ENCODE results near the gene HTR1A.

The HTR1A gene

GRCh38 chr5:63953217-63953616 is 9.0 kb downstream of the HTR1A start:
- no peak for DNase-seq (ENCODE audit: low read depth)
- H3K4me3 ChIP-seq (ENCODE audit: low read depth, low read length), result no peak overlapping the region
- no peak for TF ChIP-seq CTCF (IDR thresholded peaks at IDR 0.05; ENCODE audit: low read depth, low read length, missing control alignments)

- no peak for TF ChIP-seq CTCF (IDR thresholded peaks at IDR 0.05; ENCODE audit: low read depth, low read length, missing control alignments)
- no peak overlapping the region for H3K4me3 ChIP-seq (ENCODE audit: low read depth, low read length)
- no peak for DNase-seq (ENCODE audit: low read depth)
Observed at GRCh38 chr5:63935103-63935502, 27.1 kb downstream of the HTR1A start.

- no peak for TF ChIP-seq CTCF (IDR thresholded peaks at IDR 0.05; ENCODE audit: low read depth, low read length, missing control alignments)
Observed at GRCh38 chr5:63931836-63932235, 30.4 kb downstream of the HTR1A start.

GRCh38 chr5:63928451-63928850 is 33.8 kb downstream of the HTR1A start:
- no peak for TF ChIP-seq CTCF (IDR thresholded peaks at IDR 0.05; ENCODE audit: low read depth, low read length, missing control alignments)
- no peak for DNase-seq (ENCODE audit: low read depth)
- no peak overlapping the region for H3K4me3 ChIP-seq (ENCODE audit: low read depth, low read length)

More at GRCh38 chr5:63931836-63932235, 30.4 kb downstream of the HTR1A start:
- H3K4me3 ChIP-seq (ENCODE audit: low read depth, low read length), result no peak overlapping the region
- no peak for DNase-seq (ENCODE audit: low read depth)

- no peak for TF ChIP-seq CTCF (IDR thresholded peaks at IDR 0.05; ENCODE audit: low read depth, low read length, missing control alignments)
- no peak overlapping the region for H3K4me3 ChIP-seq (ENCODE audit: low read depth, low read length)
- DNase-seq (ENCODE audit: low read depth), result no peak
Observed at GRCh38 chr5:63923914-63924313, 38.3 kb downstream of the HTR1A start.

- no peak for DNase-seq (ENCODE audit: low read depth)
- H3K4me3 ChIP-seq (ENCODE audit: low read depth, low read length), result no peak overlapping the region
- TF ChIP-seq CTCF (IDR thresholded peaks at IDR 0.05; ENCODE audit: low read depth, low read length, missing control alignments), result no peak
Observed at GRCh38 chr5:63919763-63920478, 42.3 kb downstream of the HTR1A start.

- H3K4me3 ChIP-seq (ENCODE audit: low read depth, low read length), result no peak overlapping the region
- no peak for TF ChIP-seq CTCF (IDR thresholded peaks at IDR 0.05; ENCODE audit: low read depth, low read length, missing control alignments)
- DNase-seq (ENCODE audit: low read depth), result no peak
Observed at GRCh38 chr5:63916786-63917185, 45.5 kb downstream of the HTR1A start.

All from GM12864 (cell line).